GM18519 (cell line): ENCODE measurements around the gene PIP5K1B.

Source experiments
- ATAC-seq: cut with Tn5 transposase; IDR thresholded peaks from one replicate; pipeline ENCODE4 v1.9.1; 2021; ENCODE audit warnings: mild to moderate bottlenecking, moderate library complexity; ENCODE audit not compliant: unreplicated experiment, low FRiP score

PIP5K1B gene

DNA sequence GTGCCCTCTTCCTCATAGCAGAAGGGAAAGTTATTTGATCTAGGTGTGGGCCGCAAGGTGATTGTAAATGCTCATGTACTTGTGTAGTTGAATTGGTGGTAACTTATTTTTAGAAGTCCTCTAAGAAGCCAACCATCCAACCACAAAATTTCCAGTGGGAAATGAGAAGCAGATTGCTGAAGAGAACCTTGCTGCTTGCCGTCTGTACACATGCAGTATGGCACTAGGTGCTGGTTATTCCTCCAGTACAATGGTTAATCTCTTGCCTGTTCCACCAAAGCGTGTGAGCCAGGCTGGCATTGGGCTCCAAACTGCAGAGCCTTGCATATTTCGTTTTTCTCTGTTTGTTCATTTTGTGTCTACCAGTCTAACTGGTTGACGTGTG is 28.0 kb downstream of the PIP5K1B start:
- ATAC-seq = no peak

DNA sequence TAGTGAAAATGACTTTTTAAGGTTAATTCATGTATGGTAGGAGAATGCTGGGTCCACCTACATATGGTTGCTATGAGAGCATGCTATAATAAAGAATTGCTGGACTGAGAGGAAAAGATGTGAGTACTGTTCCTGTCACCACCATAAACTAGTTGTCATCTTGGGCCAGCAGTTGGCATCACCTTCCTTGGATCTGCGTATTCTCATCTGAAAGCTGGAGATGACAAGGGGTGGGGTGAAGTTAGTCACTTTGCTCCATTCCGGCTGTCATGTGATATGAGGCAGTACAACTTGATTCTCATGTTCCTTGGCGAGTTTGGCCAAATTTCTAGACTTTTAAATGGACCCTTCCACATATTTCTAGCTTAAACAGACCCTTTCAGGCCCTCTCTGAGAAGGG is 33.3 kb downstream of the PIP5K1B start:
- ATAC-seq = no peak

DNA sequence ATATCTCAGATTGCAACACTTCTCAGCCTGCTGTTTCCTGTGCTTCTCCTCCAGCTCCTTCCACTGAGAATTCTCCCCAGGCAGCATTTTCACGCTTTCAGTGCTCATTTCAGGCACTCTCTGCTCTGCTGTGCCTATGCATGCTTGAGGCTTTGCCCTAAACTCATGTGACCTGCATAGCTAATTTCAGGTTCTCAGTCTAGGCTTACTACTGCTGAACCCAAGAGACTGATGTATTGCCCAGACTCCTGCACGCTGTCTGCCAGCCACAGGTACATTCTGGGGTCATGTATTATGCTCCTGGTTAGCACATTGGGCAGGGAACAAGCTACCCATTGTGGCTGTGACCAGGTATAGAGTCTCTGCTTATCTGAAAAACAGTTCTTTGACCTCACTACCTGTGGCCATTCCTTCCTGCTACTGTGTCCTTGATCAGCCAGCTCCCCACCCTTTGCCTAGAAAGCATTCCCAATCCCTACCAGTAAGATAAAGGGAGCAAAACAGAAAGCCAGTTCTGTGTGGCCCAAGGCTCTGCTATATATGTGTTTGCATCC is 34.7 kb downstream of the PIP5K1B start:
- no peak for ATAC-seq

DNA sequence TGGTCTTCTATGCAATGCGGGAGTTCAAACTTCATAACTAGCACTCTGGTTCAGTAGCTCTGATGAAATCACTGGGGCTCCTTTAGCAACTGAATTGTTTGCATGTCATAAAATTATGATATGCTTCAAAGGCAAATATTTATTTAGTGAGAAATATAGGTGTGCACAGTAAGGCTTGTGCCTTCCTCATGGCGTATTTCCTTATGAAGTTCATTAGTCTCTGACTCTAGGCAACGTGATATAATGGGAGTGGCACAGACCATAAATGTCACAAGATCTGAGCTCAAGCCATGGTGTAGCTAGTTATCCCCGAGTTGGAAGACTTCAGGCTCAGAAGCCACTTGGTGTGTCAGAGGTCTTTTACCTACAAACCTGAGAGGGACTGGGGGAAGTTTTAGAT is 35.5 kb downstream of the PIP5K1B start:
- no peak for ATAC-seq

GRCh38 chr9:68741234-68741633 is 36.2 kb downstream of the PIP5K1B start:
- no peak for ATAC-seq

DNA sequence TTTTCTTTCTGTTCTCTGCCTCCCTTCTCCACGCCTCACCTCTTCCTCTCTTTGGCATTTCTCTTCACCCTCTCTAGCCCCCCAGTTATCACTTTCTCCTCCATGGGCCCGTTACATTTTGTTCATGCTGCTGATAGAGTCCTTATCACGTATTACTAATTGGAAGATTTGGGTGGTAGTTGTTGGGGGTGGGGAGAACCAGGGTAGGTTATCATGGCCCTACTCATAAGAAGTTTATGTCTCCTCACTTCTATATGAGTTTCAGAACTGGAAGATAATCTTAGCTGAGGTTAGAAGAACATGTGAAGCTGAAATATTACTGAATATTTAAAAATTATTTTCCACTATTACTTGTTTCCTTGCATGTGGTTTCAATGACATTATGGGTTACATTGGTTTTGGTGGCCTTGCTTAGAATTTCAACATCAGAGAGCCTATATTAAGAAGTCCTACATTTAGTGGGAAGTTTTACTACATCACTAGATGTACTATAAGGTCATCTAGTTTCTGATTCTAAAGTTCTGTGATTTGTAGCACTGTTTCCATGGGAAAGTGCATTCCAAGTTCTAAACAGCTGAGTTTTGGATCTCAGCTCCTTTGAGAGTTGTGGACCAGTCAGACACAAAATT is 36.8 kb downstream of the PIP5K1B start:
- no peak for ATAC-seq

DNA sequence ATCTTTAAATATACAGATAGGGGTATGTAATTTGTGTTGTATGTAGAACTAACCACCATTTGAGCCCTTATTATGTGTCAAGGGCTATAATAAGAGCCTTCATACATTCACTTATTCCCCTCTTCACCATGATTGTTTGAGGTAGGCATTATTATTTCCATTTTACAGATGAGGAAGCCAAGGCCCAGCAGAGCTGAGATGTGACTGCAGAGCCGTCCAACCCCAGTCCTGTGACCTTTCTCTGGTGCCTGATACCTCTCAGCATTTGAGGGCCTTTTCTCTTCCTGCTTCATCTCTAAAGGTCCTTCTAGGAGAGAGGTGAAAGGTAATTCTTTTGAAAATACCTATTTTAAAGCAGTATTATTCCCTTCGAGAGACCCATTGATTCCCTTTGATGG is 37.3 kb downstream of the PIP5K1B start:
- ATAC-seq = no peak

DNA sequence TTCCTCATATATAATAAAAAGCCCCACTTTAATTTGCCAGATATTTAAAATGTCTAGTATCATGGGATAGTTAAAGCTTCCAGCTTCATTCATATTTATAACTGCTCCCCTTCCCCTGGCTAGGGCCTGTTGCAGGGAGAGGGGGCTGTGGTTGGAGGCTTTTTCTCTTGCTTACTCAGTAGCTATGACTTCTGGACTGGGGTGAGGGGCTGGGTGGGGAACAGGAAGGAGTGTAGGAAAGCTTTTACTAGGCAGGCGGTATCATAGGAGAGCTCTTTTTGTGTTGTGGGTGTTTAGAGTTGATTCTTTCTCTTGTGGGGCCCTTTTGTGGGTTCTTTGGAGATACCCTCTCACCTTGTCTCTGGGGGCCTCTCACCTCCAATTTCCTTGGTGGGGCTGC is 39.4 kb downstream of the PIP5K1B start:
- no peak for ATAC-seq

GRCh38 chr9:68746525-68746924 is 41.5 kb downstream of the PIP5K1B start:
- no peak for ATAC-seq

- no peak for ATAC-seq
Observed at GRCh38 chr9:68747043-68747533, 42.0 kb downstream of the PIP5K1B start.

- no peak for ATAC-seq
Observed at GRCh38 chr9:68749135-68749534, 44.1 kb downstream of the PIP5K1B start.

- no peak for ATAC-seq
Observed at GRCh38 chr9:68749579-68750159, 44.6 kb downstream of the PIP5K1B start.

GRCh38 chr9:68750255-68750654 is 45.2 kb downstream of the PIP5K1B start:
- ATAC-seq = no peak

DNA sequence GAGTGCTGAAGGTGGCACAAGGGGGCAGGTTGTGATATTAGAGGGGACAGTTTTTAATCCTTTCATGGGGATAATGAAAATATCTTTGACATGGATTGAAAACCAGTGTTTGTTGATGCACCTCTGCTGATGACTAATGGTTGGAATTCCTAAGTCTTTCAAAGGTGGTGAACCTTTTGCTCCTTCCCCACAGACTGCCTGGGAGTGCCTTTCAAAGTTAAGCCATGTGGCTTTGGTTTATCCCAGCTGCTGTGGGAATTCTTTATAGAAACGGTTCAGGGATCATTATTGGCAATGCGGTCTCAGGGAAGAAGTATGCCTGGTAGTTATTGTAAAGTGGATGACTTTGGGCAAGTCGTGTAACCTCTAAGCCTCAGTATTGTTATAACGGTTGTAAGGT is 45.7 kb downstream of the PIP5K1B start:
- ATAC-seq = no peak

- ATAC-seq = no peak
Observed at GRCh38 chr9:68751556-68751955, 46.5 kb downstream of the PIP5K1B start.

DNA sequence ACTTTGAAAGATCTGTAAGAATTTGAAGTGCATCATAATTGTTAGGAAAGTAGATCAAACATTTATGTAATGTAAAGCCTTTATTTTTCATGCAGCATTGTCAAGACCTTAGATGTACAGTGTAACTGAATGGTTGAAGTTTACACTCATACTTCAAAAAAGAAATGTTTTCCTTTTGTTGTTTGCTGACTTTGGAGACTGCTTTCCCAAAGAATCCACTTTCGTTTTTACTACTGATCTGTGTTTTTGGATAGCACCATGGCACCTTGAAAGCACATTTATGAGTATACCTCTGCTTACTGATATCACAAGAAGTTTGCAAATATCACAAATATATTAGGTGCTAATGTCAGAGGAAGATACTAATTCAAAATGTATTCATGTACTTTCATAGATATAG is 50.0 kb downstream of the PIP5K1B start:
- ATAC-seq = no peak

- no peak for ATAC-seq
Observed at GRCh38 chr9:68755752-68756151, 50.7 kb downstream of the PIP5K1B start.

GRCh38 chr9:68759981-68760673 is 55.1 kb downstream of the PIP5K1B start:
- no peak for ATAC-seq

- ATAC-seq = no peak
Observed at GRCh38 chr9:68760674-68761333, 55.8 kb downstream of the PIP5K1B start.

GRCh38 chr9:68762570-68762969 is 57.5 kb downstream of the PIP5K1B start:
- no peak for ATAC-seq

GRCh38 chr9:68763104-68763503 is 58.1 kb downstream of the PIP5K1B start:
- no peak for ATAC-seq
